RWPE2 (cell line): ENCODE measurements around the gene COPS2.

Experiments used
- ATAC-seq: fragments of 200-7000 bp; cut with Tn5 transposase; 3 replicates; pipeline ENCODE4 v1.9.1; 2021; ENCODE audit warnings: low read depth
- DNase-seq: peaks from one replicate; pipeline ENCODE4 v3.0.0-alpha.2; 2020; ENCODE audit warnings: low spot score
- H3K27ac ChIP-seq: fragments of 450-650 bp; 2 replicates; pipeline ENCODE4 v1.5.1; 2017; ENCODE audit warnings: mild to moderate bottlenecking; ENCODE audit not compliant: poor library complexity, severe bottlenecking
- H3K27me3 ChIP-seq: fragments of 250-450 bp; sonication (Bioruptor Pico); 2 replicates; pipeline ENCODE4 v1.5.1; 2021; ENCODE audit warnings: mild to moderate bottlenecking, moderate library complexity; ENCODE audit not compliant: insufficient read depth, poor library complexity, severe bottlenecking
- H3K36me3 ChIP-seq: fragments of 250-450 bp; sonication (Bioruptor Pico); 2 replicates; pipeline ENCODE4 v1.5.1; 2020; ENCODE audit warnings: low read depth, mild to moderate bottlenecking, moderate library complexity
- H3K4me1 ChIP-seq: fragments of 250-450 bp; sonication (Bioruptor Pico); 2 replicates; pipeline ENCODE4 v1.5.1; 2021; ENCODE audit warnings: mild to moderate bottlenecking, moderate library complexity; ENCODE audit not compliant: insufficient read depth, poor library complexity, severe bottlenecking
- H3K4me3 ChIP-seq: fragments of 250-450 bp; sonication (Bioruptor Pico); 2 replicates; pipeline ENCODE4 v1.5.1; 2021; ENCODE audit warnings: mild to moderate bottlenecking, moderate library complexity; ENCODE audit not compliant: severe bottlenecking
- H3K9me3 ChIP-seq: fragments of 250-450 bp; sonication (Bioruptor Pico); 2 replicates; pipeline ENCODE4 v1.5.1; 2021; ENCODE audit warnings: mild to moderate bottlenecking, moderate library complexity; ENCODE audit not compliant: severe bottlenecking
- CTCF ChIP-seq: fragments of 450-650 bp; IDR thresholded peaks from one replicate; pipeline ENCODE4 v1.5.1; 2017; ENCODE audit warnings: mild to moderate bottlenecking, moderate library complexity; ENCODE audit not compliant: poor library complexity, severe bottlenecking

The COPS2 gene

GRCh38 chr15:49135911-49136310, 19.5 kb downstream of the COPS2 start:
- peak overlapping the region; percentile 90 for H3K27ac ChIP-seq
- H3K36me3 ChIP-seq = peaks cover 98% of the 10 kb centered on the region
- no peak for DNase-seq
- peak; percentile 97 for ATAC-seq
- H3K9me3 ChIP-seq = no peaks in the 10 kb centered on the region
- no peak overlapping the region for H3K4me3 ChIP-seq
- peaks cover 28% of the 10 kb centered on the region for H3K4me1 ChIP-seq
- H3K27me3 ChIP-seq = no peaks in the 10 kb centered on the region
- no peak for TF ChIP-seq CTCF

- Histone ChIP-seq H3K4me1 (peaks cover 28% of the 10 kb centered on the region), H3K9me3 (no peaks in the 10 kb centered on the region), H3K36me3 (peaks cover 98% of the 10 kb centered on the region), H3K27me3 (no peaks in the 10 kb centered on the region), H3K27ac (peak overlapping the region; percentile 90), H3K4me3 (no peak overlapping the region)
- DNase-seq (no peak), ATAC-seq (no peak; the same call in 2 of the 3 replicates)
- TF ChIP-seq CTCF = no peak
These were observed 20.0 kb downstream of the COPS2 start for GRCh38 chr15:49135342-49135857.

- H3K27me3 ChIP-seq = no peaks in the 10 kb centered on the region
- TF ChIP-seq CTCF = no peak
- ATAC-seq = no peak
- H3K27ac ChIP-seq = peak overlapping the region; percentile 90
- H3K36me3 ChIP-seq = peaks cover 98% of the 10 kb centered on the region
- H3K9me3 ChIP-seq = no peaks in the 10 kb centered on the region
- peaks cover 28% of the 10 kb centered on the region for H3K4me1 ChIP-seq
- no peak overlapping the region for H3K4me3 ChIP-seq
- no peak for DNase-seq
These were observed 20.6 kb downstream of the COPS2 start for GRCh38 chr15:49134683-49135341.

GRCh38 chr15:49131403-49131802, 24.0 kb downstream of the COPS2 start:
- DNase-seq (no peak), ATAC-seq (no peak)
- no peak overlapping the region for H3K4me3 ChIP-seq
- peaks cover 98% of the 10 kb centered on the region for H3K36me3 ChIP-seq
- TF ChIP-seq CTCF = no peak
- H3K4me1 ChIP-seq = peaks cover 18% of the 10 kb centered on the region
- no peak overlapping the region for H3K27ac ChIP-seq
- no peaks in the 10 kb centered on the region for H3K27me3 ChIP-seq
- no peaks in the 10 kb centered on the region for H3K9me3 ChIP-seq

- Histone ChIP-seq H3K4me3 (no peak overlapping the region), H3K27me3 (no peaks in the 10 kb centered on the region)
- no peak for TF ChIP-seq CTCF
These were observed 31.0 kb downstream of the COPS2 start for GRCh38 chr15:49124371-49124770.

More at GRCh38 chr15:49124371-49124770, 31.0 kb downstream of the COPS2 start:
- DNase-seq (no peak), ATAC-seq (no peak)
- Histone ChIP-seq H3K4me1 (no peaks in the 10 kb centered on the region), H3K27ac (no peak overlapping the region), H3K36me3 (peaks cover 76% of the 10 kb centered on the region), H3K9me3 (no peaks in the 10 kb centered on the region)
